Heart right ventricle (tissue), 16 donors: Measurements from ENCODE around the gene VTI1A. TPM values are rescaled to one million over a fixed set of nuclear protein-coding genes. Genes with fewer than 3 reads are reported as not detected.
"Not testable (repeated sequence)": the region's sequence is repeated elsewhere in the genome, so short reads cannot be mapped to it uniquely, and the experiment has no call there.

Experiments
- ATAC-seq, 8 donors: fragments of 200-7000 bp; cut with Tn5 transposase; one replicate each; pipeline ENCODE4 v1.9.1; 2020; ENCODE audit warnings: mild to moderate bottlenecking in 8 of 8, moderate library complexity in 8 of 8, moderate number of reproducible peaks in 1 of 8
- DNase-seq, 2 donors: peaks; one replicate each; pipeline ENCODE4 v3.0.0-alpha.2; 2020
- H3K27ac ChIP-seq, 10 donors: fragments of 200-600 bp; sonication (generic) in 2 of 10; one replicate each; pipeline versions ENCODE4 v1.5.0 to v1.8.0; 2020 to 2022; ENCODE audit warnings: mild to moderate bottlenecking in 3 of 10
- H3K27me3 ChIP-seq, 7 donors: fragments of 200-600 bp; one replicate each; pipeline ENCODE4 v1.8.0; 2021 to 2022; ENCODE audit warnings: mild to moderate bottlenecking in 2 of 7
- H3K36me3 ChIP-seq, 9 donors: fragments of 200-600 bp; sonication (generic) in 1 of 9; one replicate each; pipeline versions ENCODE4 v1.5.0 to v1.8.0; 2020 to 2022; ENCODE audit warnings: mild to moderate bottlenecking in 2 of 9
- H3K4me1 ChIP-seq, 9 donors: fragments of 200-600 bp; sonication (generic) in 1 of 9; one replicate each; pipeline versions ENCODE4 v1.5.0 to v1.8.0; 2020 to 2022; ENCODE audit warnings: mild to moderate bottlenecking in 4 of 9
- H3K4me3 ChIP-seq, 10 donors: fragments of 200-600 bp; sonication (generic) in 2 of 10; one replicate each; pipeline versions ENCODE4 v1.5.0 to v1.8.0; 2020 to 2022; ENCODE audit warnings: mild to moderate bottlenecking in 7 of 10, moderate library complexity in 2 of 10
- H3K9me3 ChIP-seq, 11 donors: fragments of 200-600 bp in 10 of 11; sonication (generic) in 2 of 11; one replicate each; pipeline versions ENCODE4 v1.5.0 to v1.8.0; 2013 to 2022; ENCODE audit warnings: mild to moderate bottlenecking in 2 of 11, control low read depth in 1 of 11, moderate library complexity in 1 of 11
- WGBS, 2 donors: extraction: QIAGEN DNeasy Blood & Tissue Kit; methylation state at CpG; one replicate each; pipeline ENCODE4 v1.1.7; 2013; ENCODE audit warnings: inconsistent platforms in 1 of 2; 5-methylcytosine and 5-hydroxymethylcytosine counted together
- intact Hi-C, 10 donors: fragments of 100-400 bp; cut with DNase I; formaldehyde crosslinking; loops; one replicate each; pipeline versions ENCODE4 v1.11.1 to v1.14.2; 2022
- polyA plus RNA-seq, 2 donors: library from polyadenylated mRNA; stranded (reverse); fragments of 200-250 nt; gene quantifications; one replicate each; pipeline ENCODE4 v1.2.3, GENCODE V29; 2013
- total RNA-seq, 10 donors: library from RNA; stranded (reverse); fragmentation: NEBNext Ultra II Directional in 3 of 10; extraction: Animal tissue kit (Norgen Biotek cat#: 25700) in 3 of 10; gene quantifications; one replicate each; pipeline versions ENCODE4 v1.2.1 to v1.2.4, GENCODE V29; 2021 to 2023
- TF ChIP-seq, protein P1 (sequence below), 9 donors: fragments of 200-600 bp; sonication (generic) in 2 of 9; IDR thresholded peaks; one replicate each; pipeline versions ENCODE4 v1.5.0 to v1.8.0; 2021 to 2022; ENCODE audit warnings: antibody characterized with exemption in 9 of 9, mild to moderate bottlenecking in 5 of 9, moderate library complexity in 1 of 9
- donor health status: Arrhythmogenic right ventricular cardiomyopathy.
- donor health status: ischemic (EF 13 %, LVEDD 7.1; RV severe dilation, severe dysfunction).
- donor health status: healthy with polysubstance abuse.
- donor health status: DM: no; HTN: yes; CAD: no.
- donor health status: DM: no; HTN: no; CAD: no.
- donor health status: ischemic (EF 25% LVEDD 6.9; RV normal size, moderate dysfunction).
- donor health status: ischemic (EF 25% LVEDD 5.7; RV mildly dilated, moderate dysfunction).
- donor health status: healthy.
- donor health status: DM: yes; HTN: yes; CAD: no.
- donor health status: Ischemic cardiomyopathy.
- donor health status: ischemic (EF 35%, LVEDD 5.7; RV mildly dilated, moderate dysfunction).
- donor health status: nonischemic (EF 11% LVEDD 7.7; RV severe dilation, severe dysfunction).
- donor health status: DM: yes; HTN: yes; CAD: no.
- donor health status: PGD.
- donor health status: ischemic (EF 29% LVEDD 5.4; RV normal size, mild dysfunction).
- donor health status: nonischemic (EF 23%, LVEDD 6.1; RV moderate dilation, normal function).

VTI1A gene
- total and polyA plus RNA-seq, 12 donors: 6.2 to 24.5 (median 20.6) TPM

DNA sequence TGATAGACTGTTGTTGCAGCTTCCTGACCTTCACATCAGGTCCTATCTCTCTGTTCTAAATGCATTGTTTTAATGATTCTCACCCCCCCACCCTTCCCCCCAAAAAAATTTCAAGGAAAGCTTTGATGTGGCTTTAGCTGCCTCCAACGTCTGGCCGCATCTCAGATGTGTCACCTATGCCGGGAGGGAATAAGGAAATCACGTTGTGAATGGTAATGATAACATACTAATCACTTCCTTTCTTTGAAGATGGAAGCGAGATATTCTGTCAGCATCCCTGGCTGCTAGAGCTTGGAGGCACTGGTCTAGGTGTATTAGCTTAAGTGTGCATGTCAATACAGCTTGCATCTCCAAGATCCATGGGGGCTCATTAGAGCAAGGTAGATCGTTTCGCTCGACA lies 89.6 kb downstream of the VTI1A start:
- Histone ChIP-seq H3K27me3 (no peaks in the 10 kb centered on the region), H3K27ac (no peak overlapping the region), H3K4me1 (peaks cover 0 to 13% (median 0%) of the 10 kb centered on the region in 9 donors), H3K4me3 (no peak overlapping the region), H3K9me3 (no peaks in the 10 kb centered on the region), H3K36me3 (peaks cover 0 to 28% (median 5%) of the 10 kb centered on the region in 9 donors)
- DNase-seq (no peak), ATAC-seq (no peak)
- TF ChIP-seq, protein P1, sequence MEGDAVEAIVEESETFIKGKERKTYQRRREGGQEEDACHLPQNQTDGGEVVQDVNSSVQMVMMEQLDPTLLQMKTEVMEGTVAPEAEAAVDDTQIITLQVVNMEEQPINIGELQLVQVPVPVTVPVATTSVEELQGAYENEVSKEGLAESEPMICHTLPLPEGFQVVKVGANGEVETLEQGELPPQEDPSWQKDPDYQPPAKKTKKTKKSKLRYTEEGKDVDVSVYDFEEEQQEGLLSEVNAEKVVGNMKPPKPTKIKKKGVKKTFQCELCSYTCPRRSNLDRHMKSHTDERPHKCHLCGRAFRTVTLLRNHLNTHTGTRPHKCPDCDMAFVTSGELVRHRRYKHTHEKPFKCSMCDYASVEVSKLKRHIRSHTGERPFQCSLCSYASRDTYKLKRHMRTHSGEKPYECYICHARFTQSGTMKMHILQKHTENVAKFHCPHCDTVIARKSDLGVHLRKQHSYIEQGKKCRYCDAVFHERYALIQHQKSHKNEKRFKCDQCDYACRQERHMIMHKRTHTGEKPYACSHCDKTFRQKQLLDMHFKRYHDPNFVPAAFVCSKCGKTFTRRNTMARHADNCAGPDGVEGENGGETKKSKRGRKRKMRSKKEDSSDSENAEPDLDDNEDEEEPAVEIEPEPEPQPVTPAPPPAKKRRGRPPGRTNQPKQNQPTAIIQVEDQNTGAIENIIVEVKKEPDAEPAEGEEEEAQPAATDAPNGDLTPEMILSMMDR (IDR thresholded peaks at IDR 0.05): no peak
- intact Hi-C loops: no loop called here
- WGBS, 2 donors: 86 to 93% methylated on average over 8 of the region's 8 CpGs

DNA sequence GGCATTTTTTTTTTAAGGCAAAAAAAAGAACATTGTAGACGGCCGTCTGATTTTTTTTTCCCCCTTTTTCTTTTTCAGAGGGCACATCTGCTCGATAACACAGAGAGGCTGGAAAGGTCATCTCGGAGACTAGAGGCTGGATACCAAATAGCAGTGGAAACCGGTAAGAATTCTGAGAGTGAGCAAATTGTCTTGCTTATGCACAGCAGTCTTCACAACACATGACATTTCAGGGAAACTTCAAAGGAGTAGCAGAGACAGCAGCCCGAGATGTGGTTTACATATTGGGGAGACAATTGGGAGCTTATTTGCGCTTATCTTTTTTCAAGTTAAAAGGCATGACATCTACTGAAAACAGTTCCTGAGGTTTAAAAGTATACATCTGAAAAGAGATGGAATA lies 91.2 kb downstream of the VTI1A start:
- TF ChIP-seq, protein P1 (IDR thresholded peaks at IDR 0.05): no peak
- DNase-seq (no peak), ATAC-seq (no peak)
- WGBS, 2 donors: 89 to 91% methylated on average over 7 of the region's 7 CpGs
- no peak overlapping the region for H3K4me3 ChIP-seq
- intact Hi-C loops: no loop called here
- H3K27me3 ChIP-seq: no peaks in the 10 kb centered on the region
- peaks cover 0 to 6% (median 0%) of the 10 kb centered on the region in 11 donors for H3K9me3 ChIP-seq
- H3K36me3 ChIP-seq: peaks cover 0 to 34% (median 8%) of the 10 kb centered on the region in 9 donors
- no peak overlapping the region for H3K27ac ChIP-seq
- H3K4me1 ChIP-seq: no peaks in the 10 kb centered on the region

DNA sequence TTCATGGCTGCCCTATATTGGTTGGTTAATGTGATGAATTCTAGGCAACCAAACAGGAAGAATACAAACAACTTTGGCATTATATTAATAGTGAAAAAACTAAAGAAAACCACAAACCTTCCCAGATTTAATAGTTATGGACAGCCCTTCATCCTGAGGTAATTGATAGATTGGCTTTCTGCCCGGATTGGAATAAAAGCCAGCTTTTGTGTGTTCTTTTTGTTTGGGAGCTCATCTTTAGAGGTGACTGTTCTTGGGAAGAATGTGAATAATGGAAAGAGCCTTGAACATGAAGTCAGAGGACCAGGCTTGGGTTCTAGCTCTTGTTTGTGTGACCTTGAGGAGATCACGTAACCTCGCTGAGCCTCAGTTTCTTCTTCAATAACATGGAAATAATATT lies 92.3 kb downstream of the VTI1A start:
- no peak for DNase-seq
- Histone ChIP-seq H3K9me3 (peaks cover 0 to 14% (median 0%) of the 10 kb centered on the region in 11 donors), H3K27me3 (no peaks in the 10 kb centered on the region), H3K27ac (no peak overlapping the region), H3K4me3 (no peak overlapping the region), H3K36me3 (peaks cover 0 to 34% (median 8%) of the 10 kb centered on the region in 9 donors), H3K4me1 (no peaks in the 10 kb centered on the region)
- ATAC-seq: no peak
- intact Hi-C loops: no loop called here
- TF ChIP-seq, protein P1 (IDR thresholded peaks at IDR 0.05): no peak
- WGBS, 2 donors: 91 to 98% methylated on average over 3 of the region's 3 CpGs

DNA sequence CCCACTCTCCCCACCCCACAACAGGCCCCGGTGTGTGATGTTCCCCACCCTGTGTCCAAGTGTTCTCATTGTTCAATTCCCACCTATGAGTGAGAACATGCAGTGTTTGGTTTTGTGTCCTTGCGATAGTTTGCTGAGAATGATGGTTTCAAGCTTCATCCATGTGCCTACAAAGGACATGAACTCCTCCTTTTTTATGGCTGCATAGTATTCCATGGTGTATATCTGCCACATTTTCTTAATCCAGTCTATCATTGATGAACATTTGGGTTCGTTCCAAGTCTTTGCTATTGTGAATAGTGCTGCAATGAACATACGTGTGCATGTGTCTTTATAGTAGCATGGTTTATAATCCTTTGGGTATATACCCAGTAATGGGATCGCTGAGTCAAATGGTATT lies 95.8 kb downstream of the VTI1A start:
- intact Hi-C loops, H3K27ac ChIP-seq, H3K27me3 ChIP-seq, H3K4me3 ChIP-seq, H3K4me1 ChIP-seq, ATAC-seq, DNase-seq: not testable (repeated sequence)
- WGBS, 2 donors: 97 to 100% methylated on average over 5 of the region's 5 CpGs
- peaks cover 0 to 34% (median 8%) of the 10 kb centered on the region in 9 donors for H3K36me3 ChIP-seq
- H3K9me3 ChIP-seq: peaks cover 0 to 14% (median 0%) of the 10 kb centered on the region in 11 donors

DNA sequence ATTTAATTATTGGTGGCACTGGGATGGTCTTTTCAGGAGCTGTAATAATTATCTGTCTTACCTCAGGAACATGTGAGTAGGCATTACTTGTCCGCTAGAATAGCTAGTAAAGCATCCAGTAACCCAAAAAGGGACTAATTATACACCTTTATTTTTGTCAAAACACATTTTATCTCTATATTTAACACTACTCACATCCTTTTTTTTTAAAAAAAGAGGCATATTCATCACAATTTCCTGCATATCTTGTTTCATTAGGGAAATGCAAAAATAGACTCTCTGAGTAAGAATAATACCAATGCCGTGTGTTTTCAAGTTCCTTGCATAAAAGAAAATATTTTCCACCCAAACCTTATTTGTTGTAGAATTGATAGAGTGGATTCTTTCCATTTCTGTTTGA lies 99.5 kb downstream of the VTI1A start:
- Histone ChIP-seq H3K9me3 (peaks cover 0 to 14% (median 0%) of the 10 kb centered on the region in 11 donors), H3K4me3 (no peak overlapping the region), H3K4me1 (no peaks in the 10 kb centered on the region), H3K36me3 (peaks cover 0 to 7% (median 0%) of the 10 kb centered on the region in 9 donors), H3K27me3 (no peaks in the 10 kb centered on the region), H3K27ac (no peak overlapping the region)
- 70 to 78% methylated on average over 2 of the region's 2 CpGs for WGBS, 2 donors
- DNase-seq: no peak
- intact Hi-C loops: no loop called here
- TF ChIP-seq, protein P1 (IDR thresholded peaks at IDR 0.05): no peak
- no peak for ATAC-seq
